Measurements from ENCODE around the gene SPTBN1.

Gene SPTBN1

GRCh38 chr2:54546518-54546917 lies 90.4 kb downstream of the SPTBN1 start:
- Histone ChIP-seq H3K4me3 (ENCODE audit: low read length) (no peak overlapping the region), H3K27me3 (ENCODE audit: low read depth, low read length) (no peaks in the 10 kb centered on the region), H3K27ac (ENCODE audit: low read length) (no peak overlapping the region), H3K4me2 (ENCODE audit: low read length) (peak overlapping the region; percentile 36), H4K20me1 (ENCODE audit: insufficient read depth, low read length) (no peaks in the 10 kb centered on the region), H3K79me2 (ENCODE audit: low read length) (no peaks in the 10 kb centered on the region), H2AFZ (ENCODE audit: low read depth, low read length) (no peak overlapping the region), H3K9me3 (ENCODE audit: insufficient read depth, low read length) (no peaks in the 10 kb centered on the region), H3K9ac (ENCODE audit: low read length) (no peak overlapping the region), H3K4me1 (ENCODE audit: low read length) (peaks cover 43% of the 10 kb centered on the region), H3K36me3 (replicated peaks; ENCODE audit: low read depth, low read length) (no peaks in the 10 kb centered on the region)
- TF ChIP-seq EZH2phosphoT487 (IDR thresholded peaks at IDR 0.05; ENCODE audit: low read depth) (no peak), CTCF (IDR thresholded peaks at IDR 0.05; ENCODE audit: low read depth, low read length) (no peak)

GRCh38 chr2:54546923-54547720 lies 91.0 kb downstream of the SPTBN1 start:
- TF ChIP-seq EZH2phosphoT487 (IDR thresholded peaks at IDR 0.05; ENCODE audit: low read depth) (no peak), CTCF (IDR thresholded peaks at IDR 0.05; ENCODE audit: low read depth, low read length) (no peak)
- H2AFZ ChIP-seq (ENCODE audit: low read depth, low read length), result no peak overlapping the region
- no peaks in the 10 kb centered on the region for H3K9me3 ChIP-seq (ENCODE audit: insufficient read depth, low read length)
- no peaks in the 10 kb centered on the region for H4K20me1 ChIP-seq (ENCODE audit: insufficient read depth, low read length)
- H3K27me3 ChIP-seq (ENCODE audit: low read depth, low read length), result no peaks in the 10 kb centered on the region
- no peak overlapping the region for H3K9ac ChIP-seq (ENCODE audit: low read length)
- no peak overlapping the region for H3K27ac ChIP-seq (ENCODE audit: low read length)
- H3K4me3 ChIP-seq (ENCODE audit: low read length), result no peak overlapping the region
- H3K36me3 ChIP-seq (replicated peaks; ENCODE audit: low read depth, low read length), result no peaks in the 10 kb centered on the region
- H3K4me1 ChIP-seq (ENCODE audit: low read length), result peaks cover 43% of the 10 kb centered on the region
- peak overlapping the region; percentile 36 for H3K4me2 ChIP-seq (ENCODE audit: low read length)
- H3K79me2 ChIP-seq (ENCODE audit: low read length), result no peaks in the 10 kb centered on the region

- no peaks in the 10 kb centered on the region for H4K20me1 ChIP-seq (ENCODE audit: insufficient read depth, low read length)
- no peaks in the 10 kb centered on the region for H3K9me3 ChIP-seq (ENCODE audit: insufficient read depth, low read length)
- no peaks in the 10 kb centered on the region for H3K79me2 ChIP-seq (ENCODE audit: low read length)
- no peaks in the 10 kb centered on the region for H3K27me3 ChIP-seq (ENCODE audit: low read depth, low read length)
- H3K27ac ChIP-seq (ENCODE audit: low read length), result no peak overlapping the region
- peaks cover 35% of the 10 kb centered on the region for H3K4me1 ChIP-seq (ENCODE audit: low read length)
- TF ChIP-seq CTCF (IDR thresholded peaks at IDR 0.05; ENCODE audit: low read depth, low read length) (no peak), EZH2phosphoT487 (IDR thresholded peaks at IDR 0.05; ENCODE audit: low read depth) (no peak)
- H3K4me3 ChIP-seq (ENCODE audit: low read length), result no peak overlapping the region
- H3K36me3 ChIP-seq (replicated peaks; ENCODE audit: low read depth, low read length), result no peaks in the 10 kb centered on the region
- H2AFZ ChIP-seq (ENCODE audit: low read depth, low read length), result no peak overlapping the region
- H3K4me2 ChIP-seq (ENCODE audit: low read length), result no peak overlapping the region
- no peak overlapping the region for H3K9ac ChIP-seq (ENCODE audit: low read length)
Observed at GRCh38 chr2:54549430-54549829, 93.3 kb downstream of the SPTBN1 start.

GRCh38 chr2:54549917-54550518 lies 93.9 kb downstream of the SPTBN1 start:
- no peak overlapping the region for H2AFZ ChIP-seq (ENCODE audit: low read depth, low read length)
- H3K4me1 ChIP-seq (ENCODE audit: low read length), result peaks cover 35% of the 10 kb centered on the region
- TF ChIP-seq CTCF (IDR thresholded peaks at IDR 0.05; ENCODE audit: low read depth, low read length) (no peak), EZH2phosphoT487 (IDR thresholded peaks at IDR 0.05; ENCODE audit: low read depth) (no peak)
- no peak overlapping the region for H3K4me2 ChIP-seq (ENCODE audit: low read length)
- H3K27ac ChIP-seq (ENCODE audit: low read length), result no peak overlapping the region
- H3K9ac ChIP-seq (ENCODE audit: low read length), result no peak overlapping the region
- no peaks in the 10 kb centered on the region for H3K36me3 ChIP-seq (replicated peaks; ENCODE audit: low read depth, low read length)
- H3K9me3 ChIP-seq (ENCODE audit: insufficient read depth, low read length), result no peaks in the 10 kb centered on the region
- H3K4me3 ChIP-seq (ENCODE audit: low read length), result no peak overlapping the region
- no peaks in the 10 kb centered on the region for H3K27me3 ChIP-seq (ENCODE audit: low read depth, low read length)
- no peaks in the 10 kb centered on the region for H4K20me1 ChIP-seq (ENCODE audit: insufficient read depth, low read length)
- H3K79me2 ChIP-seq (ENCODE audit: low read length), result no peaks in the 10 kb centered on the region
